Caki2 (cell line): Measurements from ENCODE around the gene SLITRK6. TPM values are rescaled to one million over a fixed set of nuclear protein-coding genes. Genes with fewer than 3 reads are reported as not detected.
"Not testable (repeated sequence)": the region's sequence is repeated elsewhere in the genome, so short reads cannot be mapped to it uniquely, and the experiment has no call there.

ENCODE experiments used
- DNase-seq: peaks from one replicate; pipeline ENCODE4 v3.0.0-alpha.2; 2015; ENCODE audit warnings: low read depth
- in situ Hi-C: cut with HindIII; loops from 2 replicates; pipeline ENCODE4 v1.10.0; 2016; ENCODE audit warnings: low sequenced_read_pairs, low pct_unique_long_range_greater_than_20kb, mixed read lengths
- total RNA-seq: library from RNA; depleted of rRNA; stranded (reverse); fragments of >200 nt; shearing (Covaris generic); gene quantifications from 2 replicates; pipeline ENCODE4 v1.2.3, GENCODE V29; 2014; ENCODE audit warnings: low replicate concordance; rRNA removed

Gene SLITRK6
- not detected in 2 replicates for total RNA-seq

- DNase-seq: peak; percentile 45
- in situ Hi-C loops: no loop called here
Observed at GRCh38 chr13:85799097-85799582, at the start of gene SLITRK6. TSS of gene SLITRK6 (minus strand) at chr13:85799419. CDS start at chr13:85796508, 2,911 bp downstream.

- no peak for DNase-seq
- in situ Hi-C loops: no loop called here
Observed at GRCh38 chr13:85847012-85847411, 47.8 kb upstream of the SLITRK6 start.

GRCh38 chr13:85841427-85841826 lies 42.2 kb upstream of the SLITRK6 start:
- no peak for DNase-seq
- in situ Hi-C loops: no loop called here

- no peak for DNase-seq
- in situ Hi-C loops: no loop called here
Observed at GRCh38 chr13:85833921-85834320, 34.7 kb upstream of the SLITRK6 start.

- in situ Hi-C loops: no loop called here
- no peak for DNase-seq
Observed at GRCh38 chr13:85828094-85828684, 29.0 kb upstream of the SLITRK6 start.

- no peak for DNase-seq
- in situ Hi-C loops: no loop called here
Observed at GRCh38 chr13:85825454-85825853, 26.2 kb upstream of the SLITRK6 start.

- DNase-seq: no peak
- in situ Hi-C loops: no loop called here
Observed at GRCh38 chr13:85823832-85824231, 24.6 kb upstream of the SLITRK6 start.

- no peak for DNase-seq
- in situ Hi-C loops: no loop called here
Observed at GRCh38 chr13:85819513-85819912, 20.3 kb upstream of the SLITRK6 start.

- DNase-seq: no peak
- in situ Hi-C loops: no loop called here
Observed at GRCh38 chr13:85816413-85816812, 17.2 kb upstream of the SLITRK6 start.

GRCh38 chr13:85812282-85812681 lies 13.1 kb upstream of the SLITRK6 start:
- no peak for DNase-seq
- in situ Hi-C loops: no loop called here

GRCh38 chr13:85808811-85809210 lies 9.6 kb upstream of the SLITRK6 start:
- in situ Hi-C loops: no loop called here
- no peak for DNase-seq

GRCh38 chr13:85806553-85807175 lies 7.4 kb upstream of the SLITRK6 start:
- in situ Hi-C loops: no loop called here
- peak; percentile 23 for DNase-seq

- in situ Hi-C loops: no loop called here
- no peak for DNase-seq
Observed at GRCh38 chr13:85798556-85798955, 663 bp downstream of the SLITRK6 start.

GRCh38 chr13:85797311-85797710 lies 1.9 kb downstream of the SLITRK6 start:
- in situ Hi-C loops: no loop called here
- DNase-seq: no peak

GRCh38 chr13:85785205-85785604 lies 14.0 kb downstream of the SLITRK6 start:
- DNase-seq: no peak
- in situ Hi-C loops: no loop called here

- no peak for DNase-seq
- in situ Hi-C loops: no loop called here
Observed at GRCh38 chr13:85772367-85772766, 26.9 kb downstream of the SLITRK6 start.

- DNase-seq: no peak
- in situ Hi-C loops: no loop called here
Observed at GRCh38 chr13:85771856-85772255, 27.4 kb downstream of the SLITRK6 start.

GRCh38 chr13:85768946-85769345 lies 30.3 kb downstream of the SLITRK6 start:
- in situ Hi-C loops: no loop called here
- no peak for DNase-seq

GRCh38 chr13:85755123-85755522 lies 44.1 kb downstream of the SLITRK6 start:
- in situ Hi-C loops: no loop called here

GRCh38 chr13:85743201-85743770 lies 55.9 kb downstream of the SLITRK6 start:
- in situ Hi-C loops, DNase-seq: not testable (repeated sequence)

More at GRCh38 chr13:85755123-85755522, 44.1 kb downstream of the SLITRK6 start:
- DNase-seq: no peak
